Measurements from ENCODE around the gene SF3B3.

- TF ChIP-seq CTCF (IDR thresholded peaks at IDR 0.05 in 8 of 11, conservative IDR thresholded peaks at IDR 0.05 in 3 of 11) (no peak), POLR2A (IDR thresholded peaks at IDR 0.05) (no peak)
Measured at GRCh38 chr16:70572926-70573270, 49.3 kb downstream of the SF3B3 start.

Measured in spleen (tissue), 7 donors.